GM23338 (cell line): ENCODE measurements around the gene EIF4E3. TPM values are rescaled to one million over a fixed set of nuclear protein-coding genes. Genes with fewer than 3 reads are reported as not detected.

Experiments used
- ATAC-seq: fragments of 200-7000 bp; cut with Tn5 transposase; 3 replicates; pipeline ENCODE4 v1.9.1; 2020
- DNase-seq: peaks from one replicate; pipeline ENCODE4 v3.0.0-alpha.2; 2015; ENCODE audit warnings: low spot score
- H2AFZ ChIP-seq: fragments of 200-600 bp; sonication (generic); 2 replicates; pipeline ENCODE4 v1.8.0; 2016; ENCODE audit warnings: antibody characterized with exemption, mild to moderate bottlenecking, moderate library complexity
- H3F3A ChIP-seq: fragments of 200-600 bp; sonication (generic); replicated peaks from 2 replicates; pipeline ENCODE4 v1.8.0; 2017; ENCODE audit warnings: antibody characterized with exemption, mixed run types, low read depth
- H3K27ac ChIP-seq: fragments of 200-600 bp; sonication (generic); 2 replicates; pipeline ENCODE4 v1.6.1; 2016; ENCODE audit warnings: low read depth
- H3K27me3 ChIP-seq: fragments of 200-600 bp; sonication (generic); 2 replicates; pipeline ENCODE4 v1.8.0; 2016; ENCODE audit warnings: mild to moderate bottlenecking, mixed run types, moderate library complexity; ENCODE audit not compliant: insufficient read depth
- H3K36me3 ChIP-seq: fragments of 200-600 bp; sonication (generic); 2 replicates; pipeline ENCODE4 v1.8.0; 2016; ENCODE audit warnings: mild to moderate bottlenecking; ENCODE audit not compliant: insufficient read depth
- H3K4me1 ChIP-seq: fragments of 200-600 bp; sonication (generic); 2 replicates; pipeline ENCODE4 v1.8.0; 2016; ENCODE audit warnings: mild to moderate bottlenecking, moderate library complexity; ENCODE audit not compliant: insufficient read depth
- H3K4me2 ChIP-seq: fragments of 200-600 bp; sonication (generic); 2 replicates; pipeline ENCODE4 v1.7.1; 2017; ENCODE audit warnings: mixed run types
- H3K4me3 ChIP-seq: fragments of 200-600 bp; sonication (generic); 2 replicates; pipeline ENCODE4 v1.6.1; 2016; ENCODE audit warnings: mixed run types
- H3K79me2 ChIP-seq: fragments of 200-600 bp; sonication (generic); replicated peaks from 2 replicates; pipeline ENCODE4 v1.8.0; 2017; ENCODE audit warnings: mild to moderate bottlenecking; ENCODE audit not compliant: insufficient read depth
- H3K9me2 ChIP-seq: fragments of 200-600 bp; sonication (generic); 2 replicates; pipeline ENCODE4 v1.8.0; 2017; ENCODE audit not compliant: insufficient read depth
- H4K20me1 ChIP-seq: fragments of 200-600 bp; sonication (generic); replicated peaks from 2 replicates; pipeline ENCODE4 v1.8.0; 2017; ENCODE audit warnings: mild to moderate bottlenecking; ENCODE audit not compliant: insufficient read depth
- H3K27ac Mint-ChIP-seq: 2 replicates; pipeline ENCODE4 v1.8.0; 2020; ENCODE audit warnings: inconsistent platforms, mild to moderate bottlenecking, moderate library complexity, mixed read lengths
- H3K27me3 Mint-ChIP-seq: 3 replicates; pipeline ENCODE4 v1.8.0; 2022; ENCODE audit warnings: low read depth, mild to moderate bottlenecking, moderate library complexity, mixed read lengths, inconsistent platforms; ENCODE audit not compliant: insufficient read depth, poor library complexity
- H3K36me3 Mint-ChIP-seq: 3 replicates; pipeline ENCODE4 v1.8.0; 2021; ENCODE audit warnings: low read depth, mild to moderate bottlenecking, inconsistent platforms, moderate library complexity, mixed read lengths
- H3K4me1 Mint-ChIP-seq: 3 replicates; pipeline ENCODE4 v1.8.0; 2020; ENCODE audit warnings: mild to moderate bottlenecking, inconsistent platforms, mixed read lengths
- H3K4me3 Mint-ChIP-seq: 3 replicates; pipeline ENCODE4 v1.8.0; 2021; ENCODE audit warnings: moderate library complexity, mild to moderate bottlenecking, inconsistent platforms, mixed read lengths
- H3K9me3 Mint-ChIP-seq: 3 replicates; pipeline ENCODE4 v1.8.0; 2020; ENCODE audit warnings: moderate library complexity, mild to moderate bottlenecking, inconsistent platforms, mixed read lengths
- CREB1 ChIP-seq: fragments of 250-450 bp; sonication (Bioruptor Pico); IDR thresholded peaks from 2 replicates; pipeline ENCODE4 v1.5.0; 2020; ENCODE audit warnings: low read depth, mild to moderate bottlenecking, moderate library complexity
- CTCF ChIP-seq, 2 experiments: fragments of 200-600 bp in 1 of 2; sonication (generic) in 1 of 2; conservative IDR thresholded peaks; 2 replicates each; pipeline versions ENCODE4 v1.5.1 to v1.6.1; 2016 to 2017; ENCODE audit warnings: antibody characterized with exemption in 2 of 2, low read depth in 2 of 2, mild to moderate bottlenecking in 2 of 2, moderate library complexity in 1 of 2
- ETS1 ChIP-seq: IDR thresholded peaks from 2 replicates; pipeline ENCODE4 v1.6.1; 2016; ENCODE audit warnings: antibody characterized with exemption
- EZH2 ChIP-seq: fragments of 200-600 bp; sonication (generic); IDR thresholded peaks from one replicate; pipeline ENCODE4 v1.8.0; 2017; ENCODE audit warnings: antibody characterized with exemption, mild to moderate bottlenecking, low read depth; ENCODE audit not compliant: unreplicated experiment
- EZH2phosphoT487 ChIP-seq: fragments of 200-600 bp; sonication (generic); IDR thresholded peaks from one replicate; pipeline ENCODE4 v1.8.1; 2018; ENCODE audit warnings: antibody characterized with exemption; ENCODE audit not compliant: unreplicated experiment
- JUNB ChIP-seq: IDR thresholded peaks from one replicate; pipeline ENCODE4 v1.6.1; 2016; ENCODE audit warnings: antibody characterized with exemption; ENCODE audit not compliant: unreplicated experiment
- NANOG ChIP-seq: IDR thresholded peaks from 2 replicates; pipeline ENCODE4 v1.6.1; 2016; ENCODE audit warnings: antibody characterized with exemption, borderline replicate concordance
- REST ChIP-seq: IDR thresholded peaks from one replicate; pipeline ENCODE4 v1.6.1; 2018; ENCODE audit warnings: antibody characterized with exemption; ENCODE audit not compliant: unreplicated experiment
- STAT1 ChIP-seq: IDR thresholded peaks from one replicate; pipeline ENCODE4 v1.6.1; 2016; ENCODE audit warnings: antibody characterized with exemption; ENCODE audit not compliant: unreplicated experiment
- ZNF114 ChIP-seq: fragments of 250-450 bp; sonication (Bioruptor Pico); IDR thresholded peaks from 2 replicates; pipeline ENCODE4 v1.5.0; 2020; ENCODE audit warnings: mild to moderate bottlenecking, moderate library complexity
- polyA plus RNA-seq: library from polyadenylated mRNA; unstranded; fragments of >200 nt; fragmentation: Nextera tagmentation; extraction: Ambion mirVana; gene quantifications from 2 replicates; pipeline ENCODE4 v1.2.1, GENCODE V29; 2016
- total RNA-seq: library from RNA; depleted of rRNA; stranded (reverse); fragments of >200 nt; shearing (Covaris generic); gene quantifications from 2 replicates; pipeline ENCODE4 v1.2.3, GENCODE V29; 2014

The EIF4E3 gene
- total and polyA plus RNA-seq, 2 experiments from 2014 or later, result 6.0 to 9.7 TPM

GRCh38 chr3:71673486-71673885, 51.7 kb downstream of the EIF4E3 start:
- TF ChIP-seq ZNF114 (CRISPR knock-in tag) (no peak), CREB1 (no peak)
- H3K9me3 Mint-ChIP-seq, result peaks cover 1% of the 10 kb centered on the region; the same call in 1 of the 3 replicates

GRCh38 chr3:71672807-71673206, 52.4 kb downstream of the EIF4E3 start:
- no peaks in the 10 kb centered on the region for H3F3A ChIP-seq
- no peak overlapping the region for H3K4me3 Mint-ChIP-seq
- DNase-seq (no peak), ATAC-seq (peak; percentile 38; the same call in 2 of the 3 replicates)
- peaks cover 3% of the 10 kb centered on the region; the same call in 1 of the 3 replicates for H3K9me3 Mint-ChIP-seq
- H3K36me3 ChIP-seq, result no peaks in the 10 kb centered on the region
- peaks cover 34% of the 10 kb centered on the region for H3K4me1 ChIP-seq
- TF ChIP-seq NANOG (no peak), JUNB (no peak), ZNF114 (CRISPR knock-in tag) (no peak)
- peaks cover 35% of the 10 kb centered on the region for H3K4me1 Mint-ChIP-seq
- H4K20me1 ChIP-seq, result no peaks in the 10 kb centered on the region
- no peak overlapping the region for H3K4me2 ChIP-seq
- 0 out of 2 replicates have a peak overlapping the region, but pooled peaks have one; percentile 72 for H3K27ac ChIP-seq
- no peaks in the 10 kb centered on the region for H3K9me2 ChIP-seq
- no peak overlapping the region for H2AFZ ChIP-seq
- no peaks in the 10 kb centered on the region for H3K36me3 Mint-ChIP-seq
- no peak overlapping the region for H3K27ac Mint-ChIP-seq
- H3K27me3 Mint-ChIP-seq, result no peaks in the 10 kb centered on the region
- H3K79me2 ChIP-seq, result no peaks in the 10 kb centered on the region
- no peaks in the 10 kb centered on the region for H3K27me3 ChIP-seq
- no peak overlapping the region for H3K4me3 ChIP-seq

More at GRCh38 chr3:71673486-71673885, 51.7 kb downstream of the EIF4E3 start:
- no peak overlapping the region for H3K4me3 Mint-ChIP-seq
- Histone ChIP-seq H3K4me3 (no peak overlapping the region), H3F3A (no peaks in the 10 kb centered on the region), H3K9me2 (no peaks in the 10 kb centered on the region), H3K36me3 (no peaks in the 10 kb centered on the region), H3K79me2 (no peaks in the 10 kb centered on the region), H3K4me1 (peaks cover 34% of the 10 kb centered on the region), H4K20me1 (no peaks in the 10 kb centered on the region), H2AFZ (no peak overlapping the region), H3K4me2 (no peak overlapping the region), H3K27me3 (no peaks in the 10 kb centered on the region), H3K27ac (no peak overlapping the region)
- H3K36me3 Mint-ChIP-seq, result no peaks in the 10 kb centered on the region
- H3K27me3 Mint-ChIP-seq, result no peaks in the 10 kb centered on the region
- peaks cover 35% of the 10 kb centered on the region for H3K4me1 Mint-ChIP-seq
- no peak overlapping the region for H3K27ac Mint-ChIP-seq
- DNase-seq (no peak), ATAC-seq (no peak)

- ATAC-seq (peak; percentile 87), DNase-seq (peak; percentile 44)
- Mint-ChIP-seq H3K36me3 (no peaks in the 10 kb centered on the region), H3K27ac (no peak overlapping the region), H3K9me3 (peaks cover 3% of the 10 kb centered on the region; the same call in 1 of the 3 replicates), H3K4me1 (peaks cover 31% of the 10 kb centered on the region), H3K4me3 (no peak overlapping the region), H3K27me3 (no peaks in the 10 kb centered on the region)
- H3F3A ChIP-seq, result no peaks in the 10 kb centered on the region
- H3K27ac ChIP-seq, result peak overlapping the region; percentile 72
- peaks cover 31% of the 10 kb centered on the region for H3K4me1 ChIP-seq
- H3K4me3 ChIP-seq, result no peak overlapping the region
- H3K27me3 ChIP-seq, result no peaks in the 10 kb centered on the region
- H3K79me2 ChIP-seq, result no peaks in the 10 kb centered on the region
- peak overlapping the region; percentile 8 for H2AFZ ChIP-seq
- no peaks in the 10 kb centered on the region for H4K20me1 ChIP-seq
- H3K4me2 ChIP-seq, result peak overlapping the region; percentile 15
- H3K9me2 ChIP-seq, result no peaks in the 10 kb centered on the region
- no peaks in the 10 kb centered on the region for H3K36me3 ChIP-seq
- no peak for TF ChIP-seq CREB1
- TF ChIP-seq ZNF114 (CRISPR knock-in tag), result no peak
- no peak for TF ChIP-seq EZH2
- no peak for TF ChIP-seq STAT1
- TF ChIP-seq CTCF (conservative IDR thresholded peaks at IDR 0.05; ENCODE audit: low read depth in 2 of 2), result no peak
- TF ChIP-seq REST, result no peak
- no peak for TF ChIP-seq EZH2phosphoT487
- no peak for TF ChIP-seq ETS1
- no peak for TF ChIP-seq NANOG
These were observed 52.9 kb downstream of the EIF4E3 start for GRCh38 chr3:71672340-71672739.
